LoVo (cell line): Measurements from ENCODE around the gene SLC7A14.

Experiments used
- DNase-seq: peaks from one replicate; pipeline ENCODE4 v3.0.0-alpha.2; 2016; ENCODE audit warnings: low spot score

SLC7A14 gene

DNA sequence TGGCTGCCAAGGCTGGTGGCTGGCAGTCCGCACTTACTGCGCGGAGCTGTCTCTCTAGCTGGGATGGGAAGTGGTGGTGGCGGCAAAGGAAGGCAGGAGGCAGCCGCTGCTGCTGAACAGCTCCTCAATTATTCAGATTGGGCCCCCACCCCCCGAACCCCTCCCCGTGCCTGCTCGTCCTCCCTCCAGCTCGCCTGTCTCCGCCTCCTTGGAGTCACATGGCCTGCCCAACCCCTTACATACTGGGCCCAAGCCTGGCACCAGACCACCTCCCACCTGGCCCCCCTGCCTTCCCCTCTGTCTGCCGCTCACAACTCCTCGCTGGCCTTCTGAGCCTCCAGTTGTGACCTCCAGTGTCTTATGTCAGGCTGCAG is at the start of gene SLC7A14:
SLC7A14 (minus strand) TSS at position 139 of the 374 bp plus-strand sequence. CDS start 59,139 bp downstream, outside the sequence.
- DNase-seq = no peak

DNA sequence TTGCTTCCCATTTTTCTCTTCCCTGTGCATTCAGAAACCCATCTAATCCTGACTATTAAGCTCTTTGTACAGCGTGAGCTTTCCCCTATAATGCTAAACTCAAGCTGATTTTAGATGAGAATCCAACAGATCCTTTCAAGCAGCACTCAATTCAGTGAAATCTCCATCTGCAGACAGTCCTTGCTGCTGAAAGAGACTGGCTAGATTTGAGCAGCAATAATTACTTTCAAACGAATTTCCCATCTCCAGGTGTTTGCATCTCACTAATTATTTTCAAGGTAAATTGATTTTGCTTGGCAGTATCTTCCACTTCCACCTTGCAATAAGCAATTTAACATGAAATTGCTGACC is 49.5 kb upstream of the SLC7A14 start:
- DNase-seq = no peak

GRCh38 chr3:170634663-170635384 is 48.9 kb upstream of the SLC7A14 start:
- DNase-seq = no peak

- no peak for DNase-seq
Observed at GRCh38 chr3:170633573-170633972, 47.7 kb upstream of the SLC7A14 start.

DNA sequence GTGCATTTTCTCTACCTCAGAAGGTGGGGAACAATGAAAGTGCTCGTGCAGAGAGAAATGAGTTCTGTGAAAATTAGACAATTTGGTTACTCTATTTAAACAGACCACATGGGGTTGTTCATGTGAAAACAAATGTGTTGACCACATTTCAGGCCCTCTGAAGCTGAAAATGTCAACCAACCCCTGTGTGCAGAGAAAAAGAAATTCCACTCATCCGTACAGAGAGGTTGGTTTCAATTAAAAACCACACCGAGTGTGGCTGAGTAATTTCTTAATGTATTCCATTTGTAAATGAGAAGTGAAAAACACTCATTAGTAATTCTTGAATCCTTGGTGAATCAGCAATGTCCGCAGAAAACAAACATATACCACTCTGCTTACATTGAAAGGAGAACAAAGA is 46.9 kb upstream of the SLC7A14 start:
- no peak for DNase-seq

- no peak for DNase-seq
Observed at GRCh38 chr3:170631755-170632488, 46.0 kb upstream of the SLC7A14 start.

DNA sequence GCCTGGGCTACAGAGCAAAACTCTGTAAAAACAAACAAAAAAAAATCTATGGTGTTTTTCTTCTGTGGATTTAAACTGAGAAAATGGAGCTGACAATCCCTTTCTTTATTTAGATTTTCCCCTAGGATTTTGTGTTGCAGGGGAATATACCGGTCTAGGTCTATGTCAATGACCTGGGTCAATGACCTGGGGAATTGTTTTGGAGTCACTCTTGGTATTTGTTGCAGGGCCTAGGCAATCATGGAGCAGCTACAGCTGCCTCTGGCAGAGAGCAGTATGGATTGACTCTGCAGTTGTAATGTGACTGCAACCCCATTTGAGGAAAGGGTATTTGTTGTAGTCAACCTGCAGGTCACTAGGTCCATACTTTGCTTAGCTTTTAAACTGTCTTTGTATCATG is 37.6 kb upstream of the SLC7A14 start:
- no peak for DNase-seq

DNA sequence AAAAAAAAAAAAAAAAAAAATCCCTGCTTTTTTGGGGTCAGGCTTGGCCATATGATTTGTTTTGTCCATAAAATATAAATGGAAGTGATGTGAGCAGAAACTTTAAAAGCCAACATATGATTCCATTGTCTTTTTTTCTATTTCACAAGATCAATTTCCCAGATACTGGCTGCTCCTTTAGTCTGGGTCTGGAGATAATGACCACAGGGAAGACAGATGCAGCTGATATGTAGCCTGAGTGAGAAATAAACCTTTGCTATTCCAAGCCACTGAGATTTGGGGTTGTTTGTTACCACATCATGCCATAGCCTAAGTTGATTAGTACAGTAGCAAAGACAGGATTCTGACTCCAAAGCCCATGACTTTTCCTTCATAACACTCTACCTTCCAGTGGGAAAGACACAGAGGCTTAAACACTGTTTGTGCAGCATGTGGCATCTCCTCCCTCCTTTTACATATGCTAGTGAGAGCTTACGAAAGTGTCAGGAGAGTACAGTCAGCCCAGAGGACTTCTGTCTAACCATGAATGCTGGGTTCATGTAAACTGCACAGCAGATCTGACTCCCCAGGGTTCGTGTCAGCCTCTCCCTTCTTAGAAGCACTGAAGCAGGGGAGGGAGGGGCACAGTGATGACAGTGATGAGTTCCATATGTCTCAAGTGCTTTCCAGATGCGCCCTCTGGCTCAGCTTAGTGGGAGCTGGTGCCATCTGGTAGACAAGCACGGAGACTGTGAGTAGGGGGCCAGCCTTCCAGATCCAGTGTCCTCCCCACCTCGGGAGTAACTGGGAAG is 36.7 kb upstream of the SLC7A14 start:
- no peak for DNase-seq

GRCh38 chr3:170621256-170621655 is 35.4 kb upstream of the SLC7A14 start:
- DNase-seq = no peak

GRCh38 chr3:170614214-170614966 is 28.5 kb upstream of the SLC7A14 start:
- DNase-seq = peak; percentile 63

- DNase-seq = no peak
Observed at GRCh38 chr3:170611751-170612150, 25.9 kb upstream of the SLC7A14 start.

DNA sequence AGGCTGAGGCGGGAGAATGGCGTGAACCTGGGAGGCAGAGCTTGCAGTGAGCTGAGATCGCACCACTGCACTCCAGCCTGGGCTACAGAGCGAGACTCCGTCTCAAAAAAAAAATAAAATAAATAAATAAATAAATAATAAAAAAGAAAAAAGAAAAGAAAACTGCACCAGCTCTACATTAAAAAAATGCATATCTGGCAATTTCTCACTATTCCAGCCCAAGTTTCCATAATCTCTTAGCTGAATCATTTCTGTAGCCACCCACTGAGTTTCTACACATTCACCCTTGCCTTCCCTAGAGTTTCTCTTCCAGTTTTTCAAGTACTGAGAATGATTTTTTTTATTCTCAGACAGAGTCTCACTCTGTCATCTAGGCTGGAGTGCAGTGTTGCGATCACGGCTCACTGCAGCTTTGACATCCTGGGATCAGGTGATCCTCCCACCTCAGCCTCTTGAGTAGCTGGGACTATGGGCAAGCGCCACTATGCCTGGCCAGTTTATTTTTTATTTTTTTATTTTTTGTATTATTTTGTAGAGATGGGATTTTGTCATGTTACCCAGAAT is 24.5 kb upstream of the SLC7A14 start:
- DNase-seq = no peak

- no peak for DNase-seq
Observed at GRCh38 chr3:170608475-170608874, 22.6 kb upstream of the SLC7A14 start.

- DNase-seq = no peak
Observed at GRCh38 chr3:170606675-170607074, 20.8 kb upstream of the SLC7A14 start.

DNA sequence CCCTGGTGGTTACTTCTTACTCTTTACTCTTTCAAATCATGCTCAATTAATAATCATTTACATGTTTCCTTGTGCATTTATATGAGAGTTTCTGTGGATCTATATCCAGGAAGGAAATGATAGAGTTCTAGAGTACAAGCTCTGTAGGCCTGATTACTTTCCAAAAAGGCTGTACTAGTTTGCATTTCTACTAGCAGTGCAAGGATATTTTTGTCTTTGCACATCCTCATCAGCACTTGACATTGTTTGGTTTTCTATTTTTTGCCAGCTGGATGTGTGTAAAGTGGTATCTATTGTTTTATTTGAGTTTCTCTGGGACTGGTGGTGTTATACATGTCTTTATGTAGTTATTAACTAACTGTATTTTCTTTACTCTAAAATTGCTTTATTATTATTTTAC is 19.6 kb upstream of the SLC7A14 start:
- DNase-seq = no peak

GRCh38 chr3:170603770-170604510 is 18.1 kb upstream of the SLC7A14 start:
- DNase-seq = no peak

DNA sequence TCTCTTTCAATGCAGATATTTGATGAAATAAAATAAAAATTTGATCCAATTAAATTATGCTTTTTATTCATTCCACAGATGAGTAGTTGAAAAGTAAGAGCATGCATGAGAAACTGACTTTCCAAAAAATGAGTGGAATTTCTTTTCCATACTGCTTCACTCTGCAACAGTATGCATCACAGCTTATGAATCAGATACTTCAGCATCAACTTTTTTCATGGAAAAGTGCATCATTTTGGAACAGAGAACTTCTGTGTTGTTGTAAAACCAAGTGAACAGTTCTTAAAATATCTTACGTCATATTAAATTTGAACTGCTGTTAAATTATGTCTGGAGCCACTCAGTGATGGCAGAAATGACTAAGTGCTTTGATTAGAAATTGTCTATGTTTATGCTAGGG is 16.7 kb upstream of the SLC7A14 start:
- DNase-seq = no peak

DNA sequence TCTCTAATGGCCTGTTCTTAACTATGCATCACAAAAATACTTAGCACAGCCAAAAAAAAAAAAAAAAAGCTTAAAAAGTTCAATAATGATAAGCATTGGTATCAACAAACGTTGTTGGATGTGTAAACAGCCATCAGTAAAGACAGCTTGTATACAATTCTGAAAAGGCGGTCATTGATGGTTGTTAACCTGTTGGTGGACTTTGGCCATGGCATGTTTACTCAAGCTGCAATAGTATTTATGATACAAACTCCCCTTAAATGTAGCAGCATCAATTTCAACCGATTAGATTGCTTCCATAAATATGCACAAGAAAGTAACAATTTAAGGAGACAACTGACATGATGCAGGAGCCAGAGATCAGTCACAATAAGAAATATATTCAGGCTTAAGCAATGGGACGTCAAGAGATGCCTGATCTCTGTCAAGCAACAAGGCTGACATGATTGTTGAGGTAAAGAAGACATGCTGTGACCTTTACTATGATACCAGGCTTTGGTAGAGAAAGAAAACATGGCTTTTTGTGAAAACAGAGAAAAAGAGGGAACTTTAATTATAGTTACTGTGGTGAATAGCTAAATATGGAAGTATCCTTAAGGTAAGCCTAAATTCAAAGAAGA is 14.2 kb upstream of the SLC7A14 start:
- peak; percentile 34 for DNase-seq

- DNase-seq = peak; percentile 67
Observed at GRCh38 chr3:170599091-170599490, 13.2 kb upstream of the SLC7A14 start.

- peak; percentile 59 for DNase-seq
Observed at GRCh38 chr3:170598091-170598502, 12.2 kb upstream of the SLC7A14 start.

- no peak for DNase-seq
Observed at GRCh38 chr3:170594528-170594927, 8.7 kb upstream of the SLC7A14 start.
